Fibroblast of skin of left quadriceps (primary cell): ENCODE measurements around the gene MIDN.

ENCODE experiments used
- DNase-seq, 2 experiments: peaks; one replicate each; pipeline ENCODE4 v3.0.0-alpha.2; 2013; ENCODE audit warnings: low read depth in 2 of 2

MIDN gene

DNA sequence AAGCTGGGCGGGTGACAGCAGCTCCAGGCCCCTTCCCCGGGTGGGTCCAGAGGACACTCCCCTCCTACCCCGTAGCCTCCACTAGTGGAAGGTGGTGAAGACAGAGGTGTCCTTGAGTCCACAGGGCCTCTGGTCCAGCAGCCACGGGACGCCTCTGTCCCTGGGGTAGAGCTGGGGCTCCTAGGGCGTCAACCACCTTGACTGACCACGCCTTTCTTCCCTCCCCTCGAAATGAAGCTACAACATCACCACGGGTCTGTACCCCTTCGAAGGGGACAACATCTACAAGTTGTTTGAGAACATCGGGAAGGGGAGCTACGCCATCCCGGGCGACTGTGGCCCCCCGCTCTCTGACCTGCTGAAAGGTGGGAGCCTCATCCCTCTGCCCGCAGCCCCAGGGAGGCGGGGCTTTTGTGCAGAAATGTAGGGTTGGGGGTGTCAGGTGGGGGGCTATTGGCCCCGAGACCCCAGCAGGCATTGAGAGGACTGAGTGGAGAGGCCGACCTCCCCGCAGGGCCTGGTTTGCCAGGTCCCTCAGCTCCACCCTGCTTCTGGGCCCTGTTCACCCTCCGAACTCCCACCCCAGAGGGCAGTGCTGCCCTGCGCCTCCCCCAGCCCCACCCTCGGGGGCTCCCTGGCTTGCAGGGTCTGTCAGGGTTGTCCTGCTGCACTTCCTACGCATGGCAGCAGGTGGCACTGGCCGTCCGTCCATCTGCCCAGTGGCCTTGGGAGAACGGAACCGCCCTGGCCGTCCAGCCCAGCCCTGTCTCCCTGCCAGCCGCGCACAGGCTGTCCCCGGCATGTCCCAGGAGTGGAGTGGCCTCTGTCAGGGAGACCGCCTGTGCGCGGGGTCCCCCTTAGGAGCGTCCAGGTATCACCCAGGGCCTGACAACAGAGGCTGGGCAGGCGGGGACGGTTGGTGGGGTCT is 27.1 kb upstream of the MIDN start:
- DNase-seq: no peak

DNA sequence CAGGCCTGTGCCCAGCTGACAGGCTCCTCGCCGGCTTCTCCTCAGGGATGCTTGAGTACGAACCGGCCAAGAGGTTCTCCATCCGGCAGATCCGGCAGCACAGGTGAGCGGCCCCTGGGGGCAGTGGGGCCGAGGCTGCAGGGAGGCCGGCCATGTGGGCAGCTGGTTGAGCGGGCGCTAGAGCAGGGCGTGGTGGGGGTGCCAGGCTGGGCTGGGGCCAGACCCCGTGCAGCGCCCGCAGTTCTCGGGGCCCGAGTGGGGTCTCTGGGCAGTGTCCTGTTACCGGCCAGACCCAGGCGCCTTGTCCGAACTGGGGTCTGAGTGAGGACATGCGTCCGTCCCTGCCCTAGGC is 26.5 kb upstream of the MIDN start:
- no peak for DNase-seq

DNA sequence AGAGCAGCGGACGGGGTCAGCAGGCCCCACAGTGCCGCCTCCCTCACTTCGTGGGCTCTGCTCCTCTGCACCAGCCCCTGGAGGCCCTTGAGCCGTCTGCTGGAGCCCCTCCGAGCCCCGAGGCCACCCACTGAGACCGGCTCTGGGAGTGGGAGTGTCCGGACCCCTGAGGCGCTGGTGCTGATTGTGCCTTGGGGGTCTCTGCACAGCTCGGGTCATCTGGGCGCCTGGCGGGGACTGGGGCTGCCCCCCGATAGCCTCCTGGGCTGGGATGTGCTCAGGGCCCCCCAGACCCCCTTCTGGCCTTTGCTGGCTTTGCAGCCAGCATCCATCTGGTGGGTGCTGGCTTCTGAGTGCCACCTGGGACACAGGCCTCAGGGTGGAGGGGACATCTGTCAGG is 26.0 kb upstream of the MIDN start:
- DNase-seq: no peak

DNA sequence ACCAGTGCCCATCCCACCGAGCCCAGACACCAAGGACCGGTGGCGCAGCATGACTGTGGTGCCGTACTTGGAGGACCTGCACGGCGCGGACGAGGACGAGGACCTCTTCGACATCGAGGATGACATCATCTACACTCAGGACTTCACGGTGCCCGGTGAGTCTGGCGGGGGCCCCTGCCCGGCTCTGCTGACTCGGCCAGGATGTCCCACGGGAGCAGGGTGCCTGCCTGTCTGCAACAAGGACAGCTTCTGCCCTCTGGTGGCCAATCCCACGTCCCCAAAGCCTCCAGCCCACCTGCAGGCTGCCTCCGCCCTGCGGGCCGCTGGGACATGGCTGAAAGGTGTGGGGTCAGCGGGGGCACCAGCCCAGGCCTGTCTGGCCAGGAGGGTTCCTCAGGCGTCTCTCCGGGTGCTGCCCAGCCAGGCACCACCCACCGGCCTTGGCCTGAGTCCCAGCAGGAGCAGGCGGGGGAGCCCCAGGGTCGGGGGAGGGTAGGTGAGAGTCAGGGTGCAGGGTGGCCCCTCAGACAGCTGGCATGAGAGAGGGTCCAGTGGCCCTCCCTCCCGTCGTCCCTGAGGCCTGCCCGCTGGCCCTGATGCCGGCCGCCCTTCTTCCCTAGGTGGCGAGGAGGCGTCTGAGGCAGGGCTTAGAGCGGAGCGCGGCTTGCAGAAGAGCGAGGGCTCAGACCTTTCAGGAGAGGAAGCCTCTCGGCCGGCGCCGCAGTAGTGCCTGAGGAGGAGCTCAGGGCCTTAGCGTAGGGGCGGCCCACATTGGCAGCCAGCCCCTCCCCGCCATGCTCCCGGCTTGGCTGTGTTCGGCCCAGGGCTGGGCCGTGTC is 25.1 kb upstream of the MIDN start:
- no peak for DNase-seq

DNA sequence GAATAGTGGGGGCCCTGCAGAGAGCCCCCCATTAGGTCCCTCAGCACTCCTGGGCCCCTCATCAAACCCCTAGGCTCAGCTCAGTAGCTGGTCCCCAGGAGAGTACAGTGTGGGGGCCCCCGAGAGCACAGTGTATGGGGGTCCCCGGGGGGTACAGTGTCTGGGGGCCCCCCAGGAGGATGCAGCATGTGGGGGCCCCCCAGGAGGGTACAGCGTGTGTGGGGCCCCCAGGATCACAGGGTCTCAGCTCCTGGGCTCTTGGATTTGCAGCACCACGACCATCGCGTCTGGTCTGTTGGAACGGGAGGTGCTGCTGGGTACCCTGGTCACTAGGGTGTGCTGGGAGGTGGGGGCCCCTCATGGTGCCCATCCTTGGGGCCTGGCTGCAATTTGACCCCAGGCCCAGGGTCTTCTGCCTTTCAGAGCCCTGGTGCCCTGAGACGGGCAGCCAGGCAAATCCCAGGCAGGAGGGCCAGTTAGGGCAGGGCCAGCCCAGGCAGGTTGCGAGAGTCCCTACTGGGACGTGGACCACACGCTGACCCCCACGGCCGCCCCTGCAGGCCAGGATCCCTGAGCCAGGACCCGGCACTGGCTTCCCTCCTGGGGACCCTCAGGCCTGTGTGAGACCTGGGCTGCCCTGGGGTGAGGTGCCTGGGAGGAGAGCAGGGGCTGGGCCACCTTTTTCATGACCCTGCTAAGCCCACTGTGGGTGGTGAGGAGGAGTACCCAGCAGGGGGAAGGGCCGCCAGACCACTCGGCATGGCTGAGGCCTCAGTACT is 24.1 kb upstream of the MIDN start:
- no peak for DNase-seq

DNA sequence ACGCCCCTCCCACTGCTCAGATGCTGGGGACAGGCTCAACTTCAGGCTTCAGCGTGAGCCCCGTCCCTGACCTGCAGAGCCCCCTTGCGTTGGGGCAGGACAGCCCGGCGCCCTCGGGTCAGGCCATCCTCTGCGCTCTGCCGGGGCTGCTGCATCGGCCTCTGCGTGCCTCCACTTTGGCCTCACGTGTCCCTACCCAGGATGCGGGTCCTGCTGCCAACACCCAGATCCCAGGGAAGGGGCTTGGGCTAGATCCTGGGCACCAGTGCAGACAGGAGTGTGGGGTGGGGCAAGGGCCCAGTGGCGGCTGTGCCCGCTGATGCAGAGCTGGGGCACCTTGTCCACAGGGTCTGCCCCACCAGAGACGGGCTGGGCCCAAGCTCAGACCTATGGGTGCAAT is 23.5 kb upstream of the MIDN start:
- no peak for DNase-seq

DNA sequence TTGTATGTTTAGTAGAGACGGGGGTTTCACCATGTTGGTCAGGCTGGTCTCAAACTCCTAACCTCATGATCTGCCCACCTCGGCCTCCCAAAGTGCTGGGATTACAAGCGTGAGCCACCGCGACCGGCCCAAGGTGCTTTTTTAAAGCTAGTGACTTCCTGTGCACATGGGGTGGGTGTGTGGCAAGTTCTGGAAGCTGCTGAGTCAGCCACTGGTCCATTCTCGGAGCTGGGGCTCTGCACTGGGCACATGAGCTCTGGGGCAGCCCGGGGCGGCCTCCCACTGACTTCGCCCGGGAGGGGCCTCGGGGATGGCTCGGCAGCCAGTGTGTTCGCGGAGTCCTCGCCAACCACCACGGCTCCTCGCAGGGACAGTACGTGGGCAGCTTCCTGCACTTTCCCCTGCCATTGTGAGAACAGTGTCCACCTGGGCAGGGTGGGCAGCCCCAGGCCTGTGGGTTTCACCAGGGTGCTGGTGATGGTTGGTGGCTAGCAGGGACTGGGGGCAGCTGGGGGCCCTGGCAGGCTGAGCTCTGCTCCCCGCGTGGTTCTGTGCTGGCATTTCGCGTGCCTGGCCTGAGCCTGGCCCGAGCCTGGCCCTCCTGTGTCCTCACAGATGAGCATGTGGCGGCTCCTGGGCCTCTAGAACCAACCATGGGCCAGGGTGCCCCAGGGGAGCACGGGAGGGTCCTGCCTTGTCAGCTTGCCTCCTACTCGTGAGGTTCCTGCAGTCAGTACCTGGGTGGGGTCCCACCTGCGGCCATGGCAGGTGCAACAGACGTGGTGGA is 22.8 kb upstream of the MIDN start:
- no peak for DNase-seq

DNA sequence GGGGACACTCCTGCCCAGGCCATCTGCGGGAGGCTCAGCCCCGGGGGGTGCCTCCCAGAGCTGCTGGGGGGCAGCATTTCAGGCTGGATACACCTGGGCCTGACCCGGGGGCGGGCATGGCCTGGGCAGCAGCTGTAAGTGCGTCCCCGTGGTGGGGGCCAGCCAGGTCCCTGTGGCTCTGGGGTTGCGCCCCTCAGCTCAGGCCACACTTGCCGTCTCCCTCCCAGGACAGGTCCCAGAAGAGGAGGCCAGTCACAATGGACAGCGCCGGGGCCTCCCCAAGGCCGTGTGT is 22.2 kb upstream of the MIDN start:
- no peak for DNase-seq

DNA sequence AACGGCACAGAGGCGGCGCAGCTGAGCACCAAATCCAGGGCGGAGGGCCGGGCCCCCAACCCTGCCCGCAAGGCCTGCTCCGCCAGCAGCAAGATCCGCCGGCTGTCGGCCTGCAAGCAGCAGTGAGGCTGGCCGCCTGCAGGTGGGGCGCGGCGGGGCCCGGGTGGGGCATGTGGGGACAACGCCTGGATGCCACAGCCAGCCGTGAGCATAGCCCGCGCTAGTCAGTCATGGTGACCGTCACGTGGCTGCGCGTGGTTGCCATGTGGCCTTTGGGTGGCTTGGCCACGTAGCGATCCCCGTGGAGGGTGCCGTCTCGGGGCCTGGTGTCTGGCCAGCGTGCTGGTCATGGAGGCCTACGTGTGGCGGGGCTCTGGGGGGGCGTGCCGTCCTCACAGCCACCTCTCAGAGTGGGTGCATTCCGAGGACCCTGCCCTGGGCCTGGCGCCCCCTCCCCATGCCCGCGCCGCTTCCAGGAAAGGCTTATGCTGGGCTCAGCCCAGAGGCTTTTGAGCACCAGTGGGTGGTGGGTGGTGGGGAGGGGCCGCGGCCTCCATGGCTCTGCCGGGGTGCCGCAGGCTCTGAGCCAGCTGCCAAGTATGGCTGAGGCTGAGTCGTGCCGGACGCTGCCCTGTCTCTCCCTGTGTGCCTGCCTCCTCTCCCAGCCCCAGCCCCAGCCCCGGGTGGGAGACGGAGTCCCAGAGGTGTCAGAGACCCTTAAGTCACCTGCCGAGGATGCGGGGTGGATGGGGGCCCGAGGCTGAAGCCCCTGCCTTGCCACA is 21.7 kb upstream of the MIDN start:
- DNase-seq: no peak

DNA sequence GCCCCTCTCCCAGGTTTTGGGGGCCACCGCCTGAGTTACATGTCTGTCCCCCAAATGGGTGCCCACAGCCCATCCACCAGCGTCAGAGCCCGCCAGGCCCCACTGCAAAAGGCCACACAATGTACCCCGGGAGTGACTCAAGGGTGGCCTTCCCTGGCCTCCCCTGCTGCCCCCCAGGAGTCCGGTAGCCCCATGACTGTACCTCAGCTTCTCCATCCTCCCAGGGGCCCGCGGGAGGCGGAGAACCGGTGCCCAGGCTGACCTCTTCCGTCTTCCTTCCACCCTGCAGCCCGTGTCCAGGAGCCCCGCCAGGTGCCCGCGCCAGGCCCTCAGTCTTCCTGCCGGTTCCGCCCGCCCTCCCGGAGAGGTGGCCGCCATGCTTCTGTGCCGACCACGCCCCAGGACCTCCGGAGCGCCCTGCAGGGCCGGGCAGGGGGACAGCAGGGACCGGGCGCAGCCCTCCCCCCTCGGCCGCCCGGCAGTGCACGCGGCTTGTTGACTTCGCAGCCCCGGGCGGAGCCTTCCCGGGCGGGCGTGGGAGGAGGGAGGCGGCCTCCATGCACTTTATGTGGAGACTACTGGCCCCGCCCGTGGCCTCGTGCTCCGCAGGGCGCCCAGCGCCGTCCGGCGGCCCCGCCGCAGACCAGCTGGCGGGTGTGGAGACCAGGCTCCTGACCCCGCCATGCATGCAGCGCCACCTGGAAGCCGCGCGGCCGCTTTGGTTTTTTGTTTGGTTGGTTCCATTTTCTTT is 20.9 kb upstream of the MIDN start:
- no peak for DNase-seq

DNA sequence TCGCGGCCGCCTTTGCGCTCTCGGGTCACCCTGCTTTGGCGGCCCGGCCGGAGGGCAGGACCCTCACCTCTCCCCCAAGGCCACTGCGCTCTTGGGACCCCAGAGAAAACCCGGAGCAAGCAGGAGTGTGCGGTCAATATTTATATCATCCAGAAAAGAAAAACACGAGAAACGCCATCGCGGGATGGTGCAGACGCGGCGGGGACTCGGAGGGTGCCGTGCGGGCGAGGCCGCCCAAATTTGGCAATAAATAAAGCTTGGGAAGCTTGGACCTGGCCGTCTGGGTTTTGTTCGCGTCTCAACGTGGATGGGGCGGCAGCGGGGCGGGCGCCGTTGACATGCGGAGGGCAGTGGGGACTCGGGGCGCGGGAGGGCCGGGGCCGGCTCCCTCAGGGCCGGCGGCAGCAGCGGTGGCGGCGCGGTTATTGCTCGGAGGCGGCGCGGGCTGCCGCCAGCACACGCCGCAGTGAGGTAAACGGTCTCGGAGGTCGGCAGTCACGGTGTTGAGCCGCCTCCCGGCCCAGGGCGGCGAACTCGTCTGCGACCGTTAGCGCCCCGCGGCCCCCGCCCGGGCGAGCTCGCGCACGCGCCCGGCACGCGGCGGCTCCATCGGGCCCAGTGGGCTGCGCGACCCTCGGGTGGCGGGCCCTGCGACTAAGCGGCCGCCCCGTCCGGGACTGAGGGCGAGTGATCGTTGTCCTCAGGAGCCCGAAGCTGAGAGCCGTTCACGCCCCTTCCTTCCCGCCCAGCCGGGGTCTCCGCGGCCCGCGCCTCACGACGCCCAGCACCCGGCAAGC is 20.0 kb upstream of the MIDN start:
- no peak for DNase-seq

DNA sequence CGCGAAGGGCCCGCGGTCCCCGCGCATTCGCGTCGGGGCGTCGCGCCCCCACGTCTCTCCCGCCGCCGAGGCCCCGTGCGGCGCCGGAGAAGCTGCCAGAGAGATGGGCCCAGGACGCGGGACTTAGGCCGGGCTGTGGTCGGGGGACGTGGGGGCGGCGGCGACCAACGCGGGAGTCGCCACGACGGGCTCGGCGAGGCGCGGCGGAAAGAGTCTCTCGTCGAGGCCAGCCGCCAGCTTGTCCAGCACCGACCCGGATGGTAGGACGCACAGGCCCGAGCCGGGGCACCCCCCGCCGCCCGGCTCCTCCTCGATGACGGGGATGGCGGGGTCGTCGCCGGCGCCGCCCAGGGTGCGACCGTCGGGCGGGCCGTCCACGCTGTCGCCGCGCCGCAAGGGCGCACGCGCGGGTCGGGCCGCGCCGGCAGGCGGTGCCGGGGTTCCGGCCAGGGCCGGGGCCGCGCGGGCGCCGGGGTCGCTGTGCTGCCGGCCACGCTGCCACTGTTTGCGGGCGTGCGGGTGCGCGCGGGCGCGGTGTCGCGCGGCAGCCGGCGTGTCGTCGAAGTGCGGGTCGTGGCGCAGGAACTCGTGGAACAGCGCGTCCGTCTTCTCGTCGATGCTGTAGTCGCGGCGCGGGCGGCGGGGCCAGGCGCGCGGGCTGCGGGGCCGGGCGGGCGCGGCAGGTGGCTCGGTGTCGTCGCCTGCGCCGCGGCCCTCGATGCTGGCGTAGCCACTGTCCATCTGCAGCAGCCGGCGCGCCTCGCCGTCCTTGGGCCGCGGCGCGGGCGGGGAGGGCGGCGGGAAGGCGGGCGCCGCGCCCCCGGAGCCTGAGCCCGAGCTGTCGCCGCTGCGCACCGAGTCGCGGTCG is 19.1 kb upstream of the MIDN start:
- DNase-seq: no peak

DNA sequence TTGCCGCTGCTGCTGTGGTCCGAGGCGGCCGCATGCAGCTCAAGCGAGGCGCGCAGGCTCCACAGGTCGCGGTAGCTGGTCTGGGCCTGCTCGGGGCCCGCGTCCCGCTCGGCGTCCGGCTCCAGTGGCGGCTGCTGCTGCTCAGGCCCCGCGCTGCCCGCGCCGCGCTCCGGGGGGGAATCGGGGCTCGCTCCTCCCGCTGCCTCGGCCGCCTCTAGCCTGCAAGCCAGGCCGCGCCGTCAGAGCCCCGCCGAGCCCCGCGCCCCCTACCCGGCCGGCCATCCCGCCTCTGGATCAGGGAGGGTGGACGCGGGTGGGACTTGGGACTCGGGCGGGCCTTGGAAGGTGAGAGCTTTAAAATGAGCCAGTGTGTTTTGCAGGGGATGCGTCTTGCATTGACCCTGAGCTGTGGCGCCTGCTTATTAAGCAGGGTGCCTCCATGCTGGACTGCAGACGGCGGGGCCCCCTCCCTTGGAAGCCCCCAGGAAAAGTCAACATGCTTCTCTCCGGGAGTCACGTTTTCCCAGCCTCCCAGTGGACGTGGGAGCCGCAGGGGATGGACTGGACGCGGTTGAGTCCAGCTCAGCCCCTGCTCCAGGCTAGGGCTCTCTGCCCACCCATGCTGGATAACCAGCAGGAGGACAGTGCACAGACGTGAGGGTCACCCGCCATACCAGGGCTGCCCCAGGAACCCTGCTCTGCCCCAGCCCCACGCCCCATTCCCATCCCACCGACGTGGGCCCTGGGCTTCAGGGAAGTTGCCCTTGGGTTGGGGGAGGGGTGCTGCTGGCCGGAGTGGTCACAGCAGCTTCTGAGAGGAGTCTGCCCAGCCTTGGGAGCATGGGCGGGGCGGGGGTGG is 18.2 kb upstream of the MIDN start:
- DNase-seq: no peak

DNA sequence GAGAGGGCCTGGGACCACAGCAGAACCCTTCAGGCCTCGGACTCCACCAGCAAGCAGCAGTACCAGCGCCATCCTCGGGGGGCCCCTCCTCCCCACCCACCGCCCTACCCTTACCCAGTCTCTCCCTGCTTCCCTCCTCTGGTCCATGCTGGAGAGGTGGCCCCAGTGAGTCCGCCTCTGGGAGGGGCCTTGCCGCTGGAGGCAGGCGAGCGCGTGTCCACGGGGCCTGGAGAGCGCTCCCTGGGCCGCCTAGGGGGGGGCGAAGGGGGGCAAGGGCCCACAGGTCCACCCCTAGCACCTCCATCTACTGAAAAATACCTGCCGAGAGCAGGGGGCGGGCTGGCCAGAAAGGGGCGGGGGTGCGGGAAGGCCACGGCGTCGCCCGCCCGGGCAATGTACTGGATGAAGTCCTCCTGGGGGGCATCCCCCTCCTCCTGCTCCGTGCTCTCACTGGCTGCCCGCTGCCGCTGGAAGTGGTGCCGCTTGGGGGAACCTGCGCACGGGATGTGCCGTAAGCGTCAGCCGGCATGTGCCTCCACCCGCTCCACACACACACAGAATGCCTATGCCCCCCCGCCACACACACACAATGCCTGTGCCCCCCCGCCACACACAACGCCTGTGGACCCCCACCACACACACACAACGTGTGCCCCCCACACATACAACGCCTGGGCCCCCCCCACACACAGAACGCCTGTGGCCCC is 17.4 kb upstream of the MIDN start:
- DNase-seq: no peak

DNA sequence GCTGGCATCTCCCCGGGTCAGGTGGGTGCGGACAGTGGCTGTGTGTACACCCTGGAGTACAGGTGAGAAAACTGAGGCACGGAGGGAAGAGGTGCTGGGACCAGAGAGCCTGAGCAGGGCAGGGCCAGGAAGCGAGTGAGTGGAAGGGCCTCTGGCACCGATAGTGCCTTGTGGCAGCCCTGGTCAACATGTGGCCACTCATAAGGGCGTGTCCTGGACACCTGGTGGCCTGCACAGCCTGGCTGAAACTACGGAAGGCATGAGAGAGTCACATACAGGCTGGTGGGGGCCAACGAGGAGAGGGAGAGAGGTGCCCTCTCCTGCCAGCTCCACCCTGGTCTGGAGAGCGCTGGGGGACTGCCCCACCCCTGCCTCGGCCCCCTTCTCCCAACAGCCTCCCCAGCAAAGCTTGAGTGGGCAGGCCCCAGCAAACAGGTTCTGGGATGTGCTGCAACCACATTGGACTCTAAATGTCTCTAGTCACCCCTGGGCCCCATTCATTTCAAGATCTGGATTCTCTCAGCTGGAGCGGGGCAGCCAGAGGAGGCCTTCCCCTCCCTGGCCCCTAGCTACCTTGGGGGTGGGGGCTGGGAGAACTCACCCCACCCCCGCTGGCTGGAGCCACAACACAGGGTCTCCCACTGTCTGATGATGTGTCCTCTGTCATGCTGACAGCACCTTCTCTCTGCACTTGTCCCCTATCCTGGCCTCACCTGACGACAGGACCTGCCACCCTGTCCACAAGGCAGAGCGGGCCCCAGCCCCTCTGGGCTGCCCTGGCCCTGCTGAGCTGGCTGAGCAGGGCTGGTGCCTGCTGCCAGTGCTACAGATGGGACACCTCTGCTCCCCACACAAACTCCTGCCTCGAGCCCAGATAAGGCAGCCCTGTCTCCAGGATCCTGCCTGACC is 16.4 kb upstream of the MIDN start:
- no peak for DNase-seq

DNA sequence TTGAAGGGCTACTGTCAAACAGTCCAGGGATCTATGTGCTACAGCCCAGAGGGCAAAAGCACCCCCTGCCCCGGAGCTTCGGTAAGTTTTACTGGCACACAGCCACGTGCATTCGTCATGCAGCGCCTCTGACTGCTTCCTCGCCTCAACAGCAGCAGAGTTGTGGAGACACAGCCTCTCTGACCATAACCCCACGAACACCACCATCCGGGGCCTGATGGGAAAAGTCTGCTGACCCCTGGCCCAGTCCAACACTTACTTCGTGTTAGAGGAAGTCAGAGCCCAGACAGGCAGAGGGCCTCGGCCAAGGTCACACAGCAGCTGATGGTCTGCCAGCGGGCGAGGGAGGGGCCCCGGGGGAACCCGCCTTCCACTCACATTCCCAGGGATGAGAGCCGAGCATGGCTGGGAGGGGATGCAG is 15.7 kb upstream of the MIDN start:
- no peak for DNase-seq
